NCI-H82 (cell line): ENCODE data around the gene TMEM18.
A peak's percentile ranks its signal among the peaks of the same experiment; 100 is the strongest.

ENCODE experiments used
- DNase-seq: peaks from one replicate; lab custom pipeline; 2025; lab: John Stamatoyannopoulos, UW

Gene TMEM18

GRCh38 chr2:651951-652373, 25.2 kb downstream of the TMEM18 start:
- no peak for DNase-seq

DNA sequence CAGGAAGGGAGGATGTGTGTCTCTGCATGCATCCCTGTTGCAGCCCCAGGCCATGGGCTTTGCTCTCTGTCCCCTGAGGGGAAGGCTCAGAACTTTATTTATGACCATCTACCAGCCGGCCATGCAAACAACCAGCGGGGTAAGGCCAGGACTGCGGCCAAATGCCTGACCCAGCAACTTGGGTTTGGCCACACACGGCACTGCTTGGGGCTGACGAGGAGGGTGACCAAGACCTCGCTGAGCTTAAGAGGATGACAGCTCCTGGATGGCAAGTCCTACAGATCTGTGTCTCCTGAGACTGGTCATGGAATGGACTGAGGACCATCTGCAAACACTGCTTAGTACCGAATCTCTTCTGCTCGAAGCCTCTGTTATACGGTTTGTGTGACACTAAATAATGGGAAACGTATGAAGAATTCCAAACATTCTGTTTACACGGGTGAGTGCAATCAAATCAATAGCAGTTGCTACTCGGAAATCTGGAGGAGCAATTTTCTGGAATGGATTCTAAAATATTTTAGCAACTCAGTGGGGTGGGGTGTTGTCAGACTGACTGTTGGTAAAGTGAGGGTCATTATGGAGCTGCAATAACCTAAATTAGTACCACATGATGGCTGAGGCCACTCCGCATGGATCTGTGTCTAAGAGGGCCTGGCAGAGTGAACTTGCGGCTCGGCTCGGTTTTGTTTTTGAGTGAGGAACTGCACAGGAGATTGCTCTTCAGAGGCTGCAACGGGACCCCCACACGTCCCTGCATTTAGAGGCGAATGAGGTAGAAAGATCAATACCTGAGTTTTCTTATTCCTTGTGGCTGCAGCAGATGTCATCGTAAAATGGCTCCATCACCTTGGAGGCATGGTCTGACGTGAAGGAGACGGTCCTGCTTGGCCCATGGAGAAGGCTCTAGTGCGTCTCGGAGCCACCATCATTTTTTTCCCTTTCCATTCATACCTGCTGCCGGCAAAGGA, 26.6 kb downstream of the TMEM18 start:
- no peak for DNase-seq

DNA sequence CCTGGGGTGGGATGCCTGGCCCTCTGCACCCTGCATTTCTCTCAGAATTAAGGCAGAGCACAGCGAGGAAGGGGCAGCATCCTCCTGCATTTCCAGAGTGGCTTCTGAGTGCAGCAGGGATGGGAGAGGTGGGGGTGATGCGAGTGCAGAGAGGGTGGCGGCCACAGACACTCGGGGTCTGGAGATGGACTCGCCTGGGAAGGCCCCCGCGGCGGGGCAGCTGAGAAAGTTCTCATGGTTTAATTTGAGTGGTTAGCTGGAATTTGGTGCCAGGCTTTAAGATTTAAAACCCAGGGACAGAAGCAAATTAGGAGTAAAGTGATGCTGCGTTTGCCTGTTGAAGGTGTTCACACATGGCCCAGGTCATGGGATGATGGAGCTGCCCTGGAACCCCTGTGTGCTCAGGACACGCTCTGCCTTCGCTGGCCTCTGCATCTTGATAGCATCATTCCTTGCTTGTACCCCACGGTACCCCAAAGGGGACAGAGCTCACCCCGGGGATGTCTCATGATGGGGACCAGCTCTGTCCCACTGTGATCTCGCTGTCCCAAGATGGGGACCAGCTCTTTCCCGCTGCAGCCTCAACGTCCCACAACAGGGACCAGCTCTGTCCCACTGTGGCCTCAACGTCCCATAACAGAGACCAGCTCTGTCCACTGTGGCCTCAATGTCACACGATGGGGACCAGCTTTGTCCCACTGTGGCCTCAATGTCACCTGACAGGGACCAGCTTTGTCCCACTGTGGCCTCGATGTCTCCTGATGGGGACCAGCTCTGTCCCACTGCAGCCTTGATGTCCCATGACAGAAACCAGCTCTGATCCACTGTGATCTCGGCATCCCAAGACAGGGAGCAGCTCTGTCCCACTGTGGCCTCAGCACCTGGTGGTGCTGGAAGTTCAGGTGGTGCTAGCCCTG, 27.5 kb downstream of the TMEM18 start:
- no peak for DNase-seq

GRCh38 chr2:648476-649424, 28.5 kb downstream of the TMEM18 start:
- DNase-seq, result no peak

- no peak for DNase-seq
These were observed 29.4 kb downstream of the TMEM18 start for GRCh38 chr2:647691-648231.

GRCh38 chr2:647003-647560, 30.1 kb downstream of the TMEM18 start:
- DNase-seq, result no peak

GRCh38 chr2:644871-645270, 32.3 kb downstream of the TMEM18 start:
- no peak for DNase-seq

GRCh38 chr2:643761-644160, 33.4 kb downstream of the TMEM18 start:
- DNase-seq, result no peak

DNA sequence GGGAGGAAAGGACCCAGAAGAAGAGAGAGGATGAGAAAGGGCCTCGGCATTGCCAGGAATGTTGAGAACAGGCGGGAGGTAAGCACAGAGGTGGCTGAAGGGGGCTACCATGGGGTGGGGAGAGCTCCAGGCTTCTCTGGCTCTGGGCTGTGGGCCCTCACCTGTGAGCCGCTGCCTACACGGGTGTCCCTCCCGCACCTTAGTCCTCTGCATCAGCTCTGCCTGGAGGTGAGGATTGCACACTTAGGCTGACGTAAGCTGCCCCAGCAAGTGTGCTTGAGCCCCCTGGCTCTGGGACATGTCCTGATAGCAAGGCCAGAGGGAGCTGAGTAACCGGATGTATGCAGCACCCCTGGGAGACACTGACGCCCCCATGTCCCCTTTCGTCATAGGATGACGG, 33.9 kb downstream of the TMEM18 start:
- no peak for DNase-seq

GRCh38 chr2:641872-642815, 35.1 kb downstream of the TMEM18 start:
- no peak for DNase-seq

DNA sequence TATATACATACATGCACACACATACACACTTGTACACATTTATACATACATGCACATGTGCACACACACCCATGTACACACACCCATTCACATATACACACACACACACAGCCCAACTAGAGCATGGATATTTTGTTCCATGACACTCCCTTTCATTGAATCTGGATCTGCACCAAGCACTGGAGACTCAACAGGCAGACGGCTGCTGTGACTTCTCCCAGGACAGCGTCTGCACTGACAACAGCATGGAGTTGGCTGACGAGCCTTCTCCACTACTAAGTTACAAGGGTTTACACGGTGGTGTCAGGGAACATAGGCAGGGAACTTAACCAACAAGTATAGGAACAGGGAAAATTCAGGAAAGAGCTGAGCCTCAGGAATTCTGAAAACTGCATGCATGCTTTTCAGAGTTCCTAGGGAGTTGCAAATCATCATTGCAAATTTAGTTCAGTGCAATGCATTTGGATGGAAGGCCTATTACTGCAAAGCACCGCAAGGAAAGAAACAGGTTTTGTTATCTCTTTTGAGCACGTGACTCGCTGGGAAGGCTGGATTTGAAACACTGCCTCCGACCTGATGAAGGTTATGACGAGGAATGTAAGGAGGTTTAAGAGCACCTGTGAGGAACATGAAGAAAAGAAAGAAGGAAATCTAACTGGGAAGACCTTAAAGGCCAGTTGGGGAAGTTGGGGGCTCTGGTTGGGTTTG, 35.9 kb downstream of the TMEM18 start:
- DNase-seq, result no peak

- no peak for DNase-seq
These were observed 37.5 kb downstream of the TMEM18 start for GRCh38 chr2:639703-640102.

DNA sequence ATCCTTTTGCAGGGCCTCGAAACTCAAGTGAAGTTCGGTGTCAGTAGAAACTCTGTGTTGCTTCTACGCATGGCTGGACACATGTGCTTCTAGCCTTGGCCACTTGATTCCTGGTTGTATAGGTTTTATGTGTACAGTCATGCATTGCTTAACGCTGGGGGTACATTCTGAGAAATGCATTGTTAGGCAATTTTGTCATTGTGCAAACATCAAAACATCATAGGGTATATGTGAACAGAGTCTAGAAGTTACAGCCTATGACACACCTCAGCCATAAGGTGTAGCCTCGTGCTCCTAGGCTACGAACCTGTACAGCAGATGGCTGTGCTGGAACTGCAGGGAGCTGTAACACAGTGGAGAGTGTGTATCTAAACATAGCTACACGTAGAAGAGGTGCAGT, 39.4 kb downstream of the TMEM18 start:
- no peak for DNase-seq

DNA sequence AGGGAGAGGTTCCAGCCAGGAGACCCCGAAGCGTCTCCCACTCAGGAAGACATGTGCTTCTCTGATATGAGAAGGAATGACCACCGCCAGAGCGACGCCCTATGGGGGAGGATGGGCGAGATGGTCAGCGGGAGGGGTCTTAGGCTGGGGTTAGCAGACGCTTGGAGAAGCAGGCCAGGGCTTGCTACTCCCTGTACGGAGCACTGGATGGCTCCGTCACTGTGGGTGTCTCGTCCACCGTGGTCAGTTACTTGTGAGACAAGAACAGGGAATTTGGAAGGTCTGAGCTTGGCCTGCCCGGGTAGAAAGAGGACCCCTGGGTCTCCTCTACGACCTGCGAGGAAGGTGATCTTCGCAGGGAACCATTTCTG, 39.8 kb downstream of the TMEM18 start:
- DNase-seq, result no peak

DNA sequence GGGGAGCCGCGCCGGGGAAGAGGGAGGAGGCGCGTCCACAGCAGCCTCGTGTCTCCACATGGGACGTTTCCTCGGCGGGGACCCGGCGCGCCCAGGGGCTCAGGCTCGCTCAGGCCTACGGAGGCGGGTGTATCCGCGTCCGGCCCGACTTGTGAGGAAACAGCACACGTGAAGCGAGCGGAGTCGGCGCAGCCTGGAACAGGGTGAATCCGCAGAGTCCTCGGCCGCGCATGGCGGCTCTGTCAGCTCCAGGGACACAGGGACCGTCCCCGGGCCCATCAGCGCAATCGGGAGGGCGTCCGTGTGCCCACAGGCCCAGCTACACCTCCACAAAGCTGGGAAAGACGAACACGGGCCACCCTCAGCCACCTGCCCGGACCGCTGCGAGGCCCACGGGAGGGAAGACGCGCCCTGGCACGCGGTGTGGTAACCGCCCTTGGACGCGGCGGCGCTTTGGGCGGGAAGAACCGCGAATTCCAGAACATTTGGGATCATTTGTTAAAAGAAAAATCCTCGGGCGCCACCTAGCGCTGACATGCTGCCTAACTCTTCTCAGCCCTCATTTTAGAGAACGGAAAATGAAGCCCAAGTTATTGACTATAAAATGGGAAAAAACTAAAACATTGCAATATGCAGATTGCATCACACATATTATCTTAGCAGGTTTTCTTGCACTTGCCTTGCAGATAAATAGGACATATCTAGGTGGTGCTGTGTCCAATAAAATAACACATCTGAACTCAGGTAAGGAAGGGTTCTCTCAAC, 40.4 kb downstream of the TMEM18 start:
- peak; percentile 74 for DNase-seq

GRCh38 chr2:635687-636621, 41.3 kb downstream of the TMEM18 start:
- no peak for DNase-seq

DNA sequence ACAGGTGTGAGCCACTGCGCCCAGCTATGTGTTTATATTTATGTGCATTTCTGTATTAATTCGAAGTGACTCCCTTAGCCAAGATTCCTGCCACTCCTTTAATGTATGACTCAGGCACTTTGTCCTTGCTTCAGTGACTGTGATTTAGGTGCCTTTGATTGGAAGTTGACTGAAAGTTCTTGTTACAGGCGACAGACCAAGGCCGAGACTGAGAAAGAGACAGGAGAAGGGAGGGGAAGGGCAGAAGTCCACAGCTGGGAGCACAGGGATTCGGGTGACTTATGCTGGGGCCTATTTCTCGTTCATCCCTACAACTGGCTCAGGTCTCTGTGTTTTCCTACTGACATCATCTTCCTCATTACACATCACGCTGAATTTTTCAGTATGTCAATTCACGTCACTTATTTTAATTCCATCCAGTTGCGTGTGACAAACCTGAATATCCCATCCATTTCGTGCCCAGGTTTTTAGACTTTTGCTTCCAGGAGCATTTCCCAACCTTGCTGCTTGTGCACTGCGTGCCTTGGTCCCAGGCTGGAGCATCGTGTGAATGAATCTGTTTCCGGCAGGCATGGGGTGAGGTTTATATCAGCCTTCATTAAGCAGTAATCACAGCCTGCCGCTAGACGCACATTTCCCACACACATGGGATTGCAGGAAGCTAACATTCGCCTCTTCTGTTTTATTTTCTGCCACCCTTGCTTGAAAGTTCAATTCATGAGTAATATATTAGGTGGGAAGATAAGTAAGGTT, 42.4 kb downstream of the TMEM18 start:
- no peak for DNase-seq
